HepG2 (cell line): ENCODE results near the gene PARP14. TPM values are rescaled to one million over a fixed set of nuclear protein-coding genes. Genes with fewer than 3 reads are reported as not detected.

ENCODE experiments used
- ATAC-seq: fragments of 200-7000 bp; cut with Tn5 transposase; 3 replicates; pipeline ENCODE4 v1.9.1; 2020; ENCODE audit warnings: mild to moderate bottlenecking, moderate library complexity
- BruUV-seq: library from RNA; stranded (reverse); fragments of 400-500 nt; replicated peaks from 2 replicates; lab custom pipeline; 2021; lab: Mats Ljungman, UMichigan
- CTCF ChIA-PET: fragments of 300-600 bp; formaldehyde crosslinking; extraction: SDS; loops from one replicate; lab custom pipeline; 2021; ENCODE audit warnings: low total read pairs, inconsistent platforms, low intra/inter-chr PET ratio; lab: Yijun Ruan, JAX
- POLR2A ChIA-PET: fragments of 350-600 bp; sonication (Branson Sonifier 250); formaldehyde crosslinking; loops from one replicate; lab custom pipeline; 2020; ENCODE audit warnings: antibody characterized with exemption, inconsistent platforms; lab: Yijun Ruan, JAX
- DNase-seq: peaks from one replicate; pipeline ENCODE4 v3.0.0-alpha.2; 2015; ENCODE audit warnings: low spot score
- FAIRE-seq: peaks from 3 replicates; lab custom pipeline; 2011; peaks lifted over from hg19 to GRCh38; lab: Jason Lieb, UNC
- H2AFZ ChIP-seq: one replicate; pipeline ENCODE4 v1.6.1; 2011; ENCODE audit warnings: low read length, inconsistent platforms
- H3K27ac ChIP-seq: fragments of 300-600 bp; 3 replicates; pipeline ENCODE4 v1.8.0; 2011; ENCODE audit warnings: mixed run types, mild to moderate bottlenecking, mixed read lengths, low read length, inconsistent platforms; ENCODE audit not compliant: insufficient read depth; ENCODE audit errors: extremely low read length
- H3K27me3 ChIP-seq, 2 experiments: fragments of 200-600 bp in 1 of 2; 2 replicates in 1 of 2; 3 replicates in 1 of 2; pipeline versions ENCODE4 v1.6.0 to v1.8.0; 2011; ENCODE audit warnings: low read length in 2 of 2, mild to moderate bottlenecking in 2 of 2, moderate library complexity in 2 of 2, inconsistent platforms in 1 of 2; ENCODE audit not compliant: insufficient read depth in 2 of 2, control insufficient read depth in 1 of 2
- H3K36me3 ChIP-seq, 2 experiments: fragments of 200-600 bp in 1 of 2; replicated peaks in 1 of 2; 2 replicates in 1 of 2; 3 replicates in 1 of 2; pipeline versions ENCODE4 v1.5.1 to v1.8.0; 2011; ENCODE audit warnings: low read length in 2 of 2, inconsistent platforms in 1 of 2; ENCODE audit not compliant: insufficient read depth in 2 of 2, control insufficient read depth in 1 of 2
- H3K4me1 ChIP-seq: 2 replicates; pipeline ENCODE4 v1.5.1; 2012; ENCODE audit warnings: low read length, inconsistent platforms; ENCODE audit not compliant: insufficient read depth
- H3K4me2 ChIP-seq: 2 replicates; pipeline ENCODE4 v1.6.0; 2011; ENCODE audit warnings: low read depth, low read length, inconsistent platforms
- H3K4me3 ChIP-seq, 3 experiments: fragments of 200-600 bp in 1 of 3; sonication (generic), shearing (Covaris generic) in 1 of 3; replicated peaks in 1 of 3; 2 replicates each; pipeline ENCODE4 v1.5.1; 2011 to 2016; ENCODE audit warnings: low read length in 3 of 3, inconsistent platforms in 2 of 3, low read depth in 2 of 3, mild to moderate bottlenecking in 2 of 3, control low read depth in 1 of 3, mixed read lengths in 1 of 3; ENCODE audit not compliant: insufficient read depth in 1 of 3
- H3K79me2 ChIP-seq: one replicate; pipeline ENCODE4 v1.6.1; 2011; ENCODE audit warnings: low read length, inconsistent platforms; ENCODE audit not compliant: insufficient read depth
- H3K9ac ChIP-seq: 2 replicates; pipeline ENCODE4 v1.6.0; 2011; ENCODE audit warnings: mild to moderate bottlenecking, low read depth, low read length, inconsistent platforms; ENCODE audit not compliant: insufficient read depth
- H3K9me3 ChIP-seq: 2 replicates; pipeline ENCODE4 v1.5.1; 2012; ENCODE audit warnings: mild to moderate bottlenecking, low read length
- H4K20me1 ChIP-seq: 2 replicates; pipeline ENCODE4 v1.6.0; 2011; ENCODE audit warnings: inconsistent platforms, mild to moderate bottlenecking, low read length, moderate library complexity; ENCODE audit not compliant: insufficient read depth
- ATF7 ChIP-seq, 2 experiments: fragments of 450-650 bp in 1 of 2; sonication (generic) in 1 of 2; formaldehyde crosslinking in 1 of 2; IDR thresholded peaks; 2 replicates each; pipeline versions ENCODE4 v1.4.0 to v1.6.1; 2016 to 2020; ENCODE audit warnings: antibody characterized with exemption in 1 of 2, mild to moderate bottlenecking in 1 of 2, missing genetic modification reagents in 1 of 2
- KDM1A ChIP-seq: IDR thresholded peaks from 2 replicates; pipeline ENCODE4 v1.6.1; 2016; ENCODE audit warnings: missing compliant biosample characterization
- MED8 ChIP-seq: sonication (generic); formaldehyde crosslinking; IDR thresholded peaks from 2 replicates; pipeline ENCODE4 v1.8.1; 2023; ENCODE audit warnings: mild to moderate bottlenecking, missing genetic modification reagents; ENCODE audit not compliant: insufficient replicate concordance
- MXD4 ChIP-seq: IDR thresholded peaks from 2 replicates; pipeline ENCODE4 v1.6.1; 2016; ENCODE audit warnings: mild to moderate bottlenecking, missing biosample characterization, missing genetic modification reagents
- NCOA5 ChIP-seq: sonication (generic); formaldehyde crosslinking; IDR thresholded peaks from 2 replicates; pipeline ENCODE4 v1.4.0; 2020; ENCODE audit warnings: missing genetic modification reagents
- SMAD3 ChIP-seq: sonication (generic); formaldehyde crosslinking; IDR thresholded peaks from 2 replicates; pipeline ENCODE4 v1.4.0; 2020; ENCODE audit warnings: missing genetic modification reagents
- SNAPC2 ChIP-seq: sonication (generic); formaldehyde crosslinking; IDR thresholded peaks from 2 replicates; pipeline ENCODE4 v1.8.1; 2022; ENCODE audit warnings: mild to moderate bottlenecking, missing genetic modification reagents
- SSRP1 ChIP-seq: IDR thresholded peaks from 2 replicates; pipeline ENCODE4 v1.6.1; 2016; ENCODE audit warnings: control low read depth
- ZFP36L1 ChIP-seq: sonication (generic); formaldehyde crosslinking; IDR thresholded peaks from 2 replicates; pipeline ENCODE4 v1.8.0; 2022; ENCODE audit warnings: mild to moderate bottlenecking, missing genetic modification reagents, moderate library complexity
- ZFX ChIP-seq: sonication (generic); formaldehyde crosslinking; IDR thresholded peaks from 2 replicates; pipeline ENCODE4 v1.4.0; 2020; ENCODE audit warnings: mild to moderate bottlenecking, low read depth, missing genetic modification reagents, moderate library complexity
- ZNF451 ChIP-seq: sonication (generic); formaldehyde crosslinking; IDR thresholded peaks from 2 replicates; pipeline ENCODE4 v1.5.0; 2020; ENCODE audit warnings: mild to moderate bottlenecking, missing genetic modification reagents
- ZNF570 ChIP-seq: sonication (generic); formaldehyde crosslinking; IDR thresholded peaks from 2 replicates; pipeline ENCODE4 v1.4.0; 2020; ENCODE audit warnings: mild to moderate bottlenecking, missing genetic modification reagents, borderline replicate concordance
- ZNF646 ChIP-seq: sonication (generic); formaldehyde crosslinking; IDR thresholded peaks from 2 replicates; pipeline ENCODE4 v1.9.0; 2021; ENCODE audit warnings: mild to moderate bottlenecking, missing genetic modification reagents
- WGBS: methylation state at CpG from one replicate; pipeline ENCODE4 v1.1.6; 2017; ENCODE audit warnings: low lambda C conversion rate; 5-methylcytosine and 5-hydroxymethylcytosine counted together
- in situ Hi-C: cut with HindIII; loops from 2 replicates; pipeline ENCODE4 v1.10.0; 2017; ENCODE audit warnings: low pct_unique_long_range_greater_than_20kb; ENCODE audit not compliant: extremely low pct_ligation_motif_present
- intact Hi-C: fragments of 100-400 bp; cut with micrococcal nuclease; formaldehyde crosslinking; loops from one replicate; pipeline ENCODE4 v1.10.0; 2022; ENCODE audit not compliant: unreplicated experiment
- polyA plus RNA-seq, 8 experiments: library from polyadenylated mRNA; depleted of rRNA in 3 of 8; stranded (reverse) in 7 of 8; unstranded in 1 of 8; fragments of >200 nt; fragmentation: Illumina TruSeq in 4 of 8; extraction: Trizol in 4 of 8; gene quantifications; 2 replicates each; pipeline versions ENCODE4 v1.2.1 to v1.2.3, GENCODE V29; 2011 to 2016; ENCODE audit warnings: low read depth in 4 of 8, missing spikeins in 1 of 8, mixed read lengths in 1 of 8; ENCODE audit not compliant: insufficient read depth in 1 of 8
- total RNA-seq, 5 experiments: library from RNA; depleted of rRNA; stranded (reverse); fragments of >200 nt; fragmentation: Illumina TruSeq; extraction: Trizol; gene quantifications; 2 replicates each; pipeline ENCODE4 v1.2.3, GENCODE V29; 2016; ENCODE audit warnings: low read depth in 1 of 5
- TF ChIP-seq, protein P1 (sequence below): sonication (generic); formaldehyde crosslinking; IDR thresholded peaks from 2 replicates; pipeline ENCODE4 v1.4.0; 2020; ENCODE audit warnings: missing genetic modification reagents, mild to moderate bottlenecking, borderline replicate concordance
- TF ChIP-seq, protein P2 (sequence below): sonication (generic); formaldehyde crosslinking; IDR thresholded peaks from 2 replicates; pipeline ENCODE4 v1.9.0; 2022; ENCODE audit warnings: missing genetic modification reagents, mild to moderate bottlenecking, borderline replicate concordance

The PARP14 gene
- total and polyA plus RNA-seq, 2 of the 13 experiments (the other 11 are each of a cell fraction or from before 2014, with no cell fraction given) = 9.0 to 19.1 TPM

DNA sequence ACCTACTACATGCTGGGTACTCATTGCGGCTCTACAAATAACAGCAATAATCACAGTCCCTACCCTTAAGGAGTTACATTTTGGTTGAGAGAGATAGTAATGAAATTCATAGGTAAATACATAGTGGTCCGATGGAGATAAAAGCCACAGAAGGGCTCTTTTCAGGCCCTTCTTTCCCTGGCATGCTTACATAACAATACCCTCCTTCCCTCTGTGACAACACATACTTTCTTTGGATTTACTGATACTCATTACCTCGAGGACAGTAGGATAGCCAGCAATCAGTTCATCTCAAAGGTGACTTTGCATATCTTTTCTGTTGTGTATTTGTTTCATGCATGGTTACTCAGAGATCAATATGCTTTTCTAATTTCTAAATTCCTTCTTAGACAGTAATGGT lies 58.5 kb downstream of the PARP14 start:
- Histone ChIP-seq H4K20me1 (no peaks in the 10 kb centered on the region), H3K4me2 (no peak overlapping the region), H3K36me3 (0 out of 5 replicates have a peak, but pooled peaks cover 0 to 3% of the 10 kb centered on the region in 2 experiments), H3K9ac (no peak overlapping the region), H3K27ac (no peak overlapping the region), H3K79me2 (no peaks in the 10 kb centered on the region), H3K4me1 (no peaks in the 10 kb centered on the region), H3K9me3 (no peaks in the 10 kb centered on the region), H2AFZ (no peak overlapping the region), H3K27me3 (no peaks in the 10 kb centered on the region), H3K4me3 (no peak overlapping the region)
- BruUV-seq = no TSS peak
- ATAC-seq (no peak), DNase-seq (no peak), FAIRE-seq (no peak)
- CTCF ChIA-PET = no interaction called here
- WGBS = 79% methylated on average over 3 of the region's 3 CpGs
- intact Hi-C loops = no loop called here
- POLR2A ChIA-PET = no interaction called here
- in situ Hi-C loops = no loop called here
- TF ChIP-seq KDM1A (no peak), ZNF570 (CRISPR knock-in tag) (no peak), MED8 (no peak), MXD4 (CRISPR knock-in tag) (no peak), SNAPC2 (CRISPR knock-in tag) (no peak), NCOA5 (no peak), SMAD3 (CRISPR knock-in tag) (no peak), ZFP36L1 (CRISPR knock-in tag) (no peak), ZNF646 (CRISPR knock-in tag) (no peak), ZNF451 (CRISPR knock-in tag) (no peak), SSRP1 (CRISPR knock-in tag) (no peak), ATF7 (IDR thresholded peaks at IDR 0.05) (no peak), ATF7 (CRISPR knock-in tag; IDR thresholded peaks at IDR 0.05) (no peak), ZFX (no peak)
- TF ChIP-seq, protein P1, sequence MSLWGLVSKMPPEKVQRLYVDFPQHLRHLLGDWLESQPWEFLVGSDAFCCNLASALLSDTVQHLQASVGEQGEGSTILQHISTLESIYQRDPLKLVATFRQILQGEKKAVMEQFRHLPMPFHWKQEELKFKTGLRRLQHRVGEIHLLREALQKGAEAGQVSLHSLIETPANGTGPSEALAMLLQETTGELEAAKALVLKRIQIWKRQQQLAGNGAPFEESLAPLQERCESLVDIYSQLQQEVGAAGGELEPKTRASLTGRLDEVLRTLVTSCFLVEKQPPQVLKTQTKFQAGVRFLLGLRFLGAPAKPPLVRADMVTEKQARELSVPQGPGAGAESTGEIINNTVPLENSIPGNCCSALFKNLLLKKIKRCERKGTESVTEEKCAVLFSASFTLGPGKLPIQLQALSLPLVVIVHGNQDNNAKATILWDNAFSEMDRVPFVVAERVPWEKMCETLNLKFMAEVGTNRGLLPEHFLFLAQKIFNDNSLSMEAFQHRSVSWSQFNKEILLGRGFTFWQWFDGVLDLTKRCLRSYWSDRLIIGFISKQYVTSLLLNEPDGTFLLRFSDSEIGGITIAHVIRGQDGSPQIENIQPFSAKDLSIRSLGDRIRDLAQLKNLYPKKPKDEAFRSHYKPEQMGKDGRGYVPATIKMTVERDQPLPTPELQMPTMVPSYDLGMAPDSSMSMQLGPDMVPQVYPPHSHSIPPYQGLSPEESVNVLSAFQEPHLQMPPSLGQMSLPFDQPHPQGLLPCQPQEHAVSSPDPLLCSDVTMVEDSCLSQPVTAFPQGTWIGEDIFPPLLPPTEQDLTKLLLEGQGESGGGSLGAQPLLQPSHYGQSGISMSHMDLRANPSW (CRISPR knock-in tag) = no peak
- TF ChIP-seq, protein P2, sequence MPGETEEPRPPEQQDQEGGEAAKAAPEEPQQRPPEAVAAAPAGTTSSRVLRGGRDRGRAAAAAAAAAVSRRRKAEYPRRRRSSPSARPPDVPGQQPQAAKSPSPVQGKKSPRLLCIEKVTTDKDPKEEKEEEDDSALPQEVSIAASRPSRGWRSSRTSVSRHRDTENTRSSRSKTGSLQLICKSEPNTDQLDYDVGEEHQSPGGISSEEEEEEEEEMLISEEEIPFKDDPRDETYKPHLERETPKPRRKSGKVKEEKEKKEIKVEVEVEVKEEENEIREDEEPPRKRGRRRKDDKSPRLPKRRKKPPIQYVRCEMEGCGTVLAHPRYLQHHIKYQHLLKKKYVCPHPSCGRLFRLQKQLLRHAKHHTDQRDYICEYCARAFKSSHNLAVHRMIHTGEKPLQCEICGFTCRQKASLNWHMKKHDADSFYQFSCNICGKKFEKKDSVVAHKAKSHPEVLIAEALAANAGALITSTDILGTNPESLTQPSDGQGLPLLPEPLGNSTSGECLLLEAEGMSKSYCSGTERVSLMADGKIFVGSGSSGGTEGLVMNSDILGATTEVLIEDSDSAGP (CRISPR knock-in tag) = no peak
